Keratinocyte (primary cell): ENCODE data around the gene HS3ST6.

Source experiments
- EZH2 ChIP-seq: IDR thresholded peaks from one replicate; pipeline ENCODE4 v1.6.1; 2012; ENCODE audit warnings: inconsistent platforms, mild to moderate bottlenecking, low read length, moderate library complexity
- TF ChIP-seq, protein P1 (sequence below), 3 experiments: IDR thresholded peaks in 1 of 3; conservative IDR thresholded peaks in 1 of 3; optimal IDR thresholded peaks in 1 of 3; 2 replicates in 2 of 3; 3 replicates in 1 of 3; pipeline versions ENCODE3 to v1.5.1; 2011; ENCODE audit warnings: low read length in 3 of 3, mild to moderate bottlenecking in 3 of 3, moderate library complexity in 2 of 3, control low read depth in 1 of 3, inconsistent platforms in 1 of 3; ENCODE audit not compliant: insufficient read depth in 2 of 3; ENCODE audit errors: extremely low read depth in 1 of 3

DNA sequence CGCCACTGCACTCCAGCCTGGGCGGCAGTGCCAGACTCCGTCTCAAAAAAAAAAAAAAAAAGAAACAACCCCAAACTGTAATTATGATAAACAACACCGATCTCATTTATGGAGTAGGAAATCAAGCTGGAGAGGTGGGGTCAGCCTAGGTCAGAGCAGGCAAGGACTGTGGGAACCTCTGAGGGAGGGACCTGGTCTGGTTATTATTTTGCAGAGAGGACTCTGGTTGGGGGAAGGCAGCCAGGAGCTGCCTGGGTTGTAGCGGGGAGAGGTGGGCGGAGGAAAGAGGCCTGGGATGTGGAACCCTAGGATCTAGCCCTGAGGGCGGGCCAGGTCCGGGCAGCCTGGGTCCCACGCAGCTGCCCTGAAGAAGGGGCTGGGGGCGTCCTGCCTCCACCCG is 10.9 kb upstream of the HS3ST6 start:
- TF ChIP-seq, protein P1, sequence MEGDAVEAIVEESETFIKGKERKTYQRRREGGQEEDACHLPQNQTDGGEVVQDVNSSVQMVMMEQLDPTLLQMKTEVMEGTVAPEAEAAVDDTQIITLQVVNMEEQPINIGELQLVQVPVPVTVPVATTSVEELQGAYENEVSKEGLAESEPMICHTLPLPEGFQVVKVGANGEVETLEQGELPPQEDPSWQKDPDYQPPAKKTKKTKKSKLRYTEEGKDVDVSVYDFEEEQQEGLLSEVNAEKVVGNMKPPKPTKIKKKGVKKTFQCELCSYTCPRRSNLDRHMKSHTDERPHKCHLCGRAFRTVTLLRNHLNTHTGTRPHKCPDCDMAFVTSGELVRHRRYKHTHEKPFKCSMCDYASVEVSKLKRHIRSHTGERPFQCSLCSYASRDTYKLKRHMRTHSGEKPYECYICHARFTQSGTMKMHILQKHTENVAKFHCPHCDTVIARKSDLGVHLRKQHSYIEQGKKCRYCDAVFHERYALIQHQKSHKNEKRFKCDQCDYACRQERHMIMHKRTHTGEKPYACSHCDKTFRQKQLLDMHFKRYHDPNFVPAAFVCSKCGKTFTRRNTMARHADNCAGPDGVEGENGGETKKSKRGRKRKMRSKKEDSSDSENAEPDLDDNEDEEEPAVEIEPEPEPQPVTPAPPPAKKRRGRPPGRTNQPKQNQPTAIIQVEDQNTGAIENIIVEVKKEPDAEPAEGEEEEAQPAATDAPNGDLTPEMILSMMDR (optimal IDR thresholded peaks at IDR 0.05 in 1 of 3, IDR thresholded peaks at IDR 0.05 in 1 of 3, conservative IDR thresholded peaks at IDR 0.05 in 1 of 3; ENCODE audit: extremely low read depth in 1 of 3, insufficient read depth in 2 of 3, low read length in 3 of 3): no peak
- TF ChIP-seq EZH2: no peak
